ENCODE measurements around the gene HPS5. TPM values are rescaled to one million over a fixed set of nuclear protein-coding genes. Genes with fewer than 3 reads are reported as not detected.

The HPS5 gene
- total RNA-seq, 4 donors from 2014 or later = 17.0 to 24.5 (median 18.6) TPM

- H3K27me3 ChIP-seq = no peaks in the 10 kb centered on the region
- H3K4me1 ChIP-seq = no peaks in the 10 kb centered on the region
- H3K27ac ChIP-seq (replicated peaks in 1 of 4) = no peak overlapping the region
- 53% methylated on average over 8 of the region's 8 CpGs for WGBS
- DNase-seq (ENCODE audit: extremely low spot score) = no peak
- no peaks in the 10 kb centered on the region for H3K36me3 ChIP-seq
- intact Hi-C loops (cut with DNase I) = no loop called here
- no peaks in the 10 kb centered on the region for H3K9me3 ChIP-seq
- TF ChIP-seq POLR2AphosphoS5 (IDR thresholded peaks at IDR 0.05) (no peak), CTCF (IDR thresholded peaks at IDR 0.05) (no peak), EP300 (IDR thresholded peaks at IDR 0.05) (no peak), POLR2A (IDR thresholded peaks at IDR 0.05; ENCODE audit: low read depth) (no peak)
- H3K4me3 ChIP-seq = no peak overlapping the region
Observed at GRCh38 chr11:18235394-18236334, 86.3 kb downstream of the HPS5 start.

GRCh38 chr11:18233912-18234311 is 88.0 kb downstream of the HPS5 start:
- 80% methylated on average over 4 of the region's 4 CpGs for WGBS

GRCh38 chr11:18230859-18231258 is 91.1 kb downstream of the HPS5 start:
- no peaks in the 10 kb centered on the region for H3K27me3 ChIP-seq
- intact Hi-C loops (cut with DNase I) = no loop called here
- TF ChIP-seq POLR2A (IDR thresholded peaks at IDR 0.05; ENCODE audit: low read depth) (no peak), CTCF (IDR thresholded peaks at IDR 0.05) (no peak), POLR2AphosphoS5 (IDR thresholded peaks at IDR 0.05) (no peak), EP300 (IDR thresholded peaks at IDR 0.05) (no peak)
- H3K4me1 ChIP-seq = no peaks in the 10 kb centered on the region
- 83% methylated on average over 2 of the region's 2 CpGs for WGBS
- no peak for DNase-seq (ENCODE audit: extremely low spot score)
- no peaks in the 10 kb centered on the region for H3K36me3 ChIP-seq
- no peak overlapping the region for H3K27ac ChIP-seq (replicated peaks in 1 of 4)
- no peak overlapping the region for H3K4me3 ChIP-seq
- H3K9me3 ChIP-seq = no peaks in the 10 kb centered on the region

More at GRCh38 chr11:18233912-18234311, 88.0 kb downstream of the HPS5 start:
- no peak for TF ChIP-seq EP300 (IDR thresholded peaks at IDR 0.05)
- no peak for TF ChIP-seq POLR2AphosphoS5 (IDR thresholded peaks at IDR 0.05)
- no peak for TF ChIP-seq CTCF (IDR thresholded peaks at IDR 0.05)
- TF ChIP-seq POLR2A (IDR thresholded peaks at IDR 0.05; ENCODE audit: low read depth) = no peak
- Histone ChIP-seq H3K27me3 (no peaks in the 10 kb centered on the region), H3K9me3 (no peaks in the 10 kb centered on the region), H3K4me3 (no peak overlapping the region), H3K27ac (replicated peaks in 1 of 4) (no peak overlapping the region), H3K36me3 (no peaks in the 10 kb centered on the region), H3K4me1 (no peaks in the 10 kb centered on the region)
- DNase-seq (ENCODE audit: extremely low spot score) = no peak
- intact Hi-C loops (cut with DNase I) = no loop called here

GRCh38 chr11:18229501-18229900 is 92.4 kb downstream of the HPS5 start:
- no peaks in the 10 kb centered on the region for H3K27me3 ChIP-seq
- no peak for DNase-seq (ENCODE audit: extremely low spot score)
- H3K4me1 ChIP-seq = no peaks in the 10 kb centered on the region
- intact Hi-C loops (cut with DNase I) = no loop called here
- WGBS = 57% methylated on average over 2 of the region's 3 CpGs
- H3K27ac ChIP-seq (replicated peaks in 1 of 4) = no peak overlapping the region
- H3K4me3 ChIP-seq = no peak overlapping the region
- no peaks in the 10 kb centered on the region for H3K9me3 ChIP-seq
- TF ChIP-seq POLR2AphosphoS5 (IDR thresholded peaks at IDR 0.05) = no peak
- no peak for TF ChIP-seq POLR2A (IDR thresholded peaks at IDR 0.05; ENCODE audit: low read depth)
- TF ChIP-seq CTCF (IDR thresholded peaks at IDR 0.05) = no peak
- no peak for TF ChIP-seq EP300 (IDR thresholded peaks at IDR 0.05)
- H3K36me3 ChIP-seq = no peaks in the 10 kb centered on the region

Small RNA genes within 50 kb of the gene (small RNA-seq; reads per million reads assigned to genes)
- 0 reads per million in 3 donors for gene RNA5SP333
- gene RNA5SP334 = 0 reads per million in 3 donors

Other genes starting within 250 kb of the HPS5 start
- 10 to 100 TPM; 10.3 to 19.1 (median 11.1) TPM for gene SAAL1, start 216.1 kb downstream of the HPS5 start, total RNA-seq
- not detected for gene MRGPRX3, start 189.6 kb downstream of the HPS5 start, total RNA-seq
- not detected for gene MRGPRX4, start 149.3 kb downstream of the HPS5 start, total RNA-seq
- not detected for gene SAA4, start 85.3 kb downstream of the HPS5 start, total RNA-seq
- gene SAA2, start 73.5 kb downstream of the HPS5 start, total RNA-seq = under 1 TPM in 1 of 4 donors, not detected in 3; 0.34 TPM
- 1 to 10 TPM in 3 of 4 donors, under 1 TPM in 1; 0.75 to 3.3 (median 1.2) TPM for gene SAA1, start 55.9 kb downstream of the HPS5 start, total RNA-seq
- gene GTF2H1, start 427 bp upstream of the HPS5 start, total RNA-seq = 10 to 100 TPM; 40.3 to 56.7 (median 48.3) TPM
- gene LDHA, start 72.4 kb upstream of the HPS5 start, total RNA-seq = 100 to 1,000 TPM; 399 to 523 (median 446) TPM
- not detected for gene LDHC, start 90.2 kb upstream of the HPS5 start, total RNA-seq
- gene LDHAL6A, start 133.7 kb upstream of the HPS5 start, total RNA-seq = not detected
- 10 to 100 TPM; 60.1 to 93.2 (median 80.5) TPM for gene TSG101, start 204.8 kb upstream of the HPS5 start, total RNA-seq

Measured in esophagus muscularis mucosa (tissue), 4 donors.